ENCODE measurements around the gene STAC. TPM values are rescaled to one million over a fixed set of nuclear protein-coding genes. Genes with fewer than 3 reads are reported as not detected.

STAC gene
- total and polyA plus RNA-seq, 10 of the 15 experiments (the other 5 are each of a cell fraction or from before 2014, with no cell fraction given): 0.07 TPM; not detected in 9

- no peak for TF ChIP-seq RCOR1 (conservative IDR thresholded peaks at IDR 0.05; ENCODE audit: low read depth, low read length)
- no peak for TF ChIP-seq IRF5 (IDR thresholded peaks at IDR 0.05; ENCODE audit: borderline replicate concordance)
- TF ChIP-seq IKZF1 (conservative IDR thresholded peaks at IDR 0.05): no peak
- TF ChIP-seq DPF2 (IDR thresholded peaks at IDR 0.05): no peak
- TF ChIP-seq ZZZ3 (IDR thresholded peaks at IDR 0.05; ENCODE audit: control insufficient read depth, insufficient read length, low read depth): no peak
- no peak for TF ChIP-seq CREM (IDR thresholded peaks at IDR 0.05; ENCODE audit: low read depth)
- TF ChIP-seq SRF (IDR thresholded peaks at IDR 0.05; ENCODE audit: low read depth in 2 of 2, low read length in 2 of 2): no peak
- no peak for TF ChIP-seq MTA2 (IDR thresholded peaks at IDR 0.05; ENCODE audit: low read depth)
Measured at GRCh38 chr3:36457667-36458066, 77.4 kb downstream of the STAC start (continued).

- H2AFZ ChIP-seq (ENCODE audit: control insufficient read depth, low read depth, low read length): no peak overlapping the region
- ChIA-PET POLR2A (no interaction called here), RAD21 (ENCODE audit: unreplicated experiment) (no interaction called here), SMC1A (ENCODE audit: uncharacterized antibody, unreplicated experiment) (no interaction called here), CTCF (no interaction called here)
- H3K9ac ChIP-seq (ENCODE audit: control insufficient read depth, insufficient read depth, low read length): no peak overlapping the region
- H3K4me3 ChIP-seq: no peak overlapping the region
- H3K9me3 ChIP-seq (replicated peaks; ENCODE audit: control insufficient read depth, insufficient read depth, low read length): no peaks in the 10 kb centered on the region
- DNase-seq (ENCODE audit: low read depth, low spot score) (no peak), FAIRE-seq (no peak), ATAC-seq (no peak)
- no peaks in the 10 kb centered on the region for H4K20me1 ChIP-seq (ENCODE audit: control insufficient read depth, insufficient read depth)
- no peaks in the 10 kb centered on the region for H3K27me3 ChIP-seq (replicated peaks in 1 of 2; ENCODE audit: control insufficient read depth in 2 of 2, insufficient read depth in 2 of 2, low read length in 1 of 2)
- no peak for TF ChIP-seq ATF7 (IDR thresholded peaks at IDR 0.05; ENCODE audit: low read depth)
- TF ChIP-seq BHLHE40 (IDR thresholded peaks at IDR 0.05; ENCODE audit: borderline replicate concordance in 1 of 2, low read depth in 2 of 2, low read length in 1 of 2): no peak
- no peak overlapping the region for H3K27ac ChIP-seq (ENCODE audit: control insufficient read depth, insufficient read depth)
- no peaks in the 10 kb centered on the region for H3K36me3 ChIP-seq (ENCODE audit: control insufficient read depth in 2 of 2, insufficient read depth in 2 of 2, low read length in 1 of 2)
- no peak overlapping the region for H3K4me2 ChIP-seq (ENCODE audit: control insufficient read depth, insufficient read depth)
- no peaks in the 10 kb centered on the region for H3K79me2 ChIP-seq (ENCODE audit: control insufficient read depth, insufficient read depth, low read length)
- BruUV-seq (replicated peaks): no TSS peak
- intact Hi-C loops (cut with micrococcal nuclease; ENCODE audit: unreplicated experiment): no loop called here
- in situ Hi-C loops (cut with MboI): no loop called here
- H3K4me1 ChIP-seq (ENCODE audit: control insufficient read depth, insufficient read depth, low read length): no peaks in the 10 kb centered on the region
Measured at GRCh38 chr3:36459177-36459576, 78.9 kb downstream of the STAC start.
